Hematopoietic multipotent progenitor cell treated with erythropoietin and hydrocortisone succinate and interleukin-3 and kit ligand, for 8 days (in vitro differentiated cells): ENCODE data around the gene IARS1.

Experiments
- DNase-seq: peaks from one replicate; pipeline ENCODE4 v3.0.0-alpha.2; 2015

IARS1 gene

DNA sequence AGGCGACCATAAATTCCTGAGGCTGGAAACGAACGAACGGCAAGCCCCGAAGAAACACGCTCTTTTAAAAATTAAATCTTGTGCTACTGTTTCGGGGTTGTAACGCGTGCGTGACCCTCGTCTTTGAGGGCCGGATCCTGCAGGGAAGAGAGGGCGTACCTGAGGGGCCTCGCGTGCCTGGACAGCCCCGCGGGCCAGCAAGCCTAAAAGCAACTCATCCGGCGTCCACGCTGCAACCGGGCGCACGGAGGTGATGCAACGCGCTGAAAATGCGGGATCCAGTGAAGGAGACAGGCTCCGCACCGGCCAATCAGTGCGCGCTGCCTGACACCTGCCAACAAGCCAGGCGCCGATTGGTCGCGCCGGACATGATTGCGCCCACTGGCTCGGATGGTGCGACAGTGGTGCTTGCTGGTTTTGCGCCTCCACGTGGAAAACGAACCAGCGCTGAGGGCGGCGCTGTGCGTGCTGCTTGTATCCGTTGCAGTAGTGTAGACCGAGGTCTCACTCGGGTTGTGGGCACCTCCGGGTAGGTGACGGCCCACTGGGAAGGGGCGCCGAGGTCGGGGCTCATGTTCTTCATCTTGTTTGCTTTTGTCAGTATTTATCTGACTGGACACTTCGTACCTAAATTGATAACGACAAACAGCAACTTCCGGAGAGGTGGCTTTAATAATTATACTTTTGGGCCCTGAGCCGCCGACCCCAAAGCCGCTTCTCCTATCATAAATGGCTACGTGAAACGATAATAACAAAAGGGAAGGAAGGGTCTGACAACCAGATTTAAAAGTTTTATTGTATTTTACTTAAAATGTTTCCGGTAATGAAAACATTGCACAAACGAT is at the start of gene IARS1:
Gene IARS1 (minus strand): TSS at position 246 of the 845 bp plus-strand sequence. CDS start 4,278 bp downstream, outside the sequence.
- peak; percentile 98 for DNase-seq

DNA sequence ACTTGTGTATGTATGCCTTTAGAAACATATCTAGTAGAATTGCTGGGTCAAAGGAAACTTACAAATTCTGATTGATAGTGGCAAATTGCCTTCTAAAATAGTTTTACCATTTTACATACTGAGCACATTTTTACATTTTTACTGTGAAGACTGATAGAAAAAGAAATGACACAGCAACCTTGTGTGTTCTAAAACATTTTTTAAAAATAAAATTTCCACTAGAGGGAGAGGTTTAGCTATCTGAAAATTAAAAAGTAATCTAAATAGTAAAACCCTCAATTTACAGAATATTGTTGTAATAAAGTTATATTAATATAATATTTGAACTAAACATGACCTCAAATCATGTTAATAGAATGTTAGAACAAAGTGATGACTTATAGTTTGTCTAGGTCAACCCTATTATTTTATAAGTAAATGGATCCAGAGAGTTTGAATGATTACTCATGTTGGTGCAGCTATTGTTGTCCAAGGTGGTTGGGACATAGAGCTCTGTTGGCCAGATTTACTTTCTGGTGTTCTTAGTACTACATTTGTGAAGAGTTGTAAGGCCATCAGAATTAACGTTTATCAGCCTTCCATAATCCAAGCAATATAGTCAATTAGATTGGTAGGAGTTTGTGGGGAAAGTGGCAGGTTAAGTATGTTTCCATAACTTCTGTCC is 49.5 kb upstream of the IARS1 start:
- no peak for DNase-seq

DNA sequence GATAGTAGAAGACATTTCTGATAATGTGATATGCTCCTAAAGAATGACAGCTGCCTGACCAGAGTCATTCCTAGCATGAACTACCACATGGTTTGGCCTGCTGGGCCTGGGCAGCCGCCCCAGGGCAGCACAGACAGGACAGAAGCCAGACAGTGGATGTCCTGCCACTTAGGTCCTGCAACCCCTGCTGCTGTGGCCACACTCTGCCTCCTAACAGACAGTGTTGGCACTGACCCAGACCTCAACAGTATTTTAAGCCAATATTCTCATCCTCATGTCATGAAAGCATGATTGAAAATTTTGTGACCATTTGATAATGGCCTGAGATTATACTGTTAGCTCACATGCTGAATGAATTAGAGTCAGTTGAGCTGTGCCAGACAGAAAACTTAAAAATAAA is 48.1 kb upstream of the IARS1 start:
- no peak for DNase-seq

DNA sequence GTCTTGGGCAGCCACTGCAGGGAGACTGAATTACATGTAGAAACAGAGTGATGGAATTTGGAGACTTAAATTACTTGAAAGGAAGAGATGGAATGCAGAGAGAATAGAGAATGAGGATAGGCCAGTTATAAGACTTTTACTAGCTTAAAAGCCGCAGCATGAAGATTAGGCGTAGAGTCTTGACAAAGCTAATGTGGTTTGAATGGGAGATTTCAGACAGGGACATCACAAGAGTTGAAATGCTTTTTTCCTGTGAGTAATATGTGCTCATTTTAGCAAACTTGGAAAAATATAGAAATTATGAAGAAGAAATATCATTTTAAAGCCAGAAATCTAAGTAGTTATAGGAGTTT is 39.8 kb upstream of the IARS1 start:
- DNase-seq: no peak

DNA sequence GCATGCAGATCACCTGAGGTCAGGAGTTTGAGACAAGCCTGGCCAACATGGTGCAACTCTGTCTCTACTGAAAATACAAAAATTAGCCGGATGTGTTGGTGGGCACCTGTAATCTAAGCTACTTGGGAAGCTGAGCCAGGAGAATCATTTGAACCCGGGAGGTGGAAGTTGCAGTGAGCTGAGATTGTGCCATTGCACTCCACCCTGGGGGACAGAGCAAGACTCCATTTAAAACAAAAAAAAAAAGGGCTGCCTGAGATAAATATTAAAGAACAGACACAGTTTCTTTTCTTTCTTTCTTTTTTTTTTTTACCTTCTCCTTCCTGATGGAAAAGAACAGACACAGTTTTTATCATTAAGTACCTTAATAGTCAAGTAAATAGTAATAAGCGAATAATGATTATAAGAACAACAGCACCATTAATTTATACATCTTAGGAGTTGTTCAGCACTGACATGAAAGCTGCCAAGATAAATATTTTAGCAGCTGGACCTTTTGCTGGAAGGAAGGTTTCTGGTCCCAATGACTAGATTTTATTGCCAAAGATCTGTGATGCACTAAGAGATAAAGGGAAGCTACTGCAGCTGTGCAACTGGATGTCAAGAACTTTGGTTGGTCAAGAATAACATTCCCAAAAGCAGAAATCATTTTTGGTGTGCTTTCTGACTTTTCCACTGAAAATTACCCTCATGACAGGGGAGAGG is 39.2 kb upstream of the IARS1 start:
- no peak for DNase-seq

DNA sequence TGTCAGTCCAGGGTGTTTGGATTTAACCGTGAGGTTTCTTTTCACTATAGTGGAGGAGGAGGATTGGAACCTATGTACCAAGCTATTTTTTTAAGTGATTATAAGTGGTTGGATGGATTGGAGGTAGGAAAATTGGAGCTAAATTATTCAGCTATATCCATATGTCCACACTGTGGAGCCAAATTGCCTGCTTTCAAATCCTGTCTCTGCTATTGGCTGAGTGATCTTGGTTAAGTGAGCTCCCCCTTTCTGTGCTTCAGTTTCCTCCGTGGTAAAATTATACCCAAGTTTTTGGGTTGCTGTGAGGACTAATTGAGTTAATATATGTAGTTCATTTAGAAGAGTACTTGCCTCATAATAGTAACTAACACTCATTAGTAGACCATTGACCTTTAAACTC is 34.7 kb upstream of the IARS1 start:
- peak; percentile 65 for DNase-seq

DNA sequence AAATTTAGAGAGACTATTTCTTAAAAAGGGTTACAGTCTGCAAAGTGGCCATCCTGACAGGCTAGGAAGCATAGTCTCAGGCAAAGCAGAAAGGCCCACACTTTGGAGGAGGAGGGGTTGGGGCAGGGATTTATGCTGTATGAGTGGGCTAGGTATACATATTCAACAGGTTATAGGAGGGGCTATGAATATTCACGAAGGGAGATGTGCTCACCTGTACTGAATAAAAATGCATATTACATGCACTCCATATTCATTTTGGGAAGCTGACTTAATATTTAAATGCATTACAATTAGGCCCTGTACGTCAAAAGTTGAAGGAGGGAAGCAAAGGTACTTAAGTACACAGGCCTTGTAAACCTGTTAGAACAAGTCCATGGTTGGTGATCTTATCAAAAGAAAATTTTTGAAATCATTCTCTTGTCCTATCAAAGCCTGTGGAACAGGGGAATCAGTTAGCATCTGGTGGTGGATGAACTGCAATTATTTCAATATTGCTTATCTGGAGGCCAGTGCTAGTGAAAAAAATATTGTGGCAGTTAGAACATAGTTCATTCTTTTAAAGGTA is 33.9 kb upstream of the IARS1 start:
- DNase-seq: peak; percentile 38

DNA sequence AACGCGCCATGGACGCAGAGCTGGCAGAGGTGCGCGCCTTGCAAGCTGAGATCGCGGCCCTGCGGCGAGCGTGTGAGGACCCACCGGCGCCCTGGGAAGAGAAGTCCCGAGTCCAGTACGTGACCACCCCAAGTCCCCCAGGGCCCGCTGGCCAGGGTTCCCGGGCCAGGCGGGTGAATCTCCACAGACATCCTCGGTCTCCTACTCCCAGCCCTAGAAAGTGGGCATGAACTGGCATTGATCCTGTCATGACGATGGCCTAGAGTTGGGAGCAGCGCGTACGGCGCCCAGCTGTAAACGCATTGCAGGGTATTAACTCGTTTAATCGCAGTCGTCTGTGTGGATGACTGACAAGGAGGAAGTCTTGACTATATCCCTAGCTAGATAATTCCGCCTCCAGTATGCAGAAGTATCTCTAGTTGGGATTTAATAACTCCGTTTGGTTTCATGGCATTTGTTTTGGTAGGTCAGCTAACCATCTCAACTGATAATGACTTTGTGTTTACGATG is 32.5 kb upstream of the IARS1 start:
- DNase-seq: peak; percentile 63

DNA sequence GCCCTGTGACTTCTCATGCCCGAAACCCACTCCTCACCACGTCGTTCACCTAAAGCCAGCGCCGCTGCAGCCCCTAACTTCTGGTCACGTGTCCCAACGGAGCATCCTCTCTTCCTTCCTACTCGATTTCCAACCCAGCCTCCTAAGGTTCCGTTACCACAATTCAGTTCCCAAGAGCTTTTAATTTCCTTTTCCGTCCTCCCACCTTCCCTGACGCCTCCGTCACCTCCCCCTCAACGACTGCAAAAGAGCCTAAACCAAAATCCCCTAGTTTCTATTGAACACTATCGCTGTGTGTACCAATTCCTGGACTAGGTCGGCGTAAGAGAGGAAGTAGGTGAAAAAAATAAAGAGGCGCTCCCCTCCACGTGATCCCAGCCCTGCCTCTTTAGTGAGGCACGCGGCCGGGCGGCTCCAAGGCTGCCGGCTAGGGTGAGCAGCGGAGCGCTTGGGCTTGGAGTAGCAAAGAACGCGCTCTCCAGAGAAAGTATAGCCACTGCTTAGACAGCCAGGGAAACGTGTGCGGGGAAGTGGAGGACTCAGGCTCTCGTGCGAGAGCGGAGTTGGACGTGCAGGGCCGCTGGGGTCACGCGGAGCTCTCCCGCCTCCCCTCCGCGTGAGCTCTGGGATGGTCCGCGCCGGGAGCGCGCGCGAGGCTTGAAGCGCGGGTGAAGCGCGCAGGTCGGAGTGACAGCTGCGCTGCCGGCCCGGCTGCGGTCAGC is 31.9 kb upstream of the IARS1 start, which contains the start of the genes CENPP and NOL8:
Gene CENPP (plus strand): TSS at position 685 of the 722 bp plus-strand sequence.
Gene NOL8 (minus strand): TSS at position 82 of the 722 bp plus-strand sequence. CDS start 1,189 bp downstream, outside the sequence.
- DNase-seq: peak; percentile 94

DNA sequence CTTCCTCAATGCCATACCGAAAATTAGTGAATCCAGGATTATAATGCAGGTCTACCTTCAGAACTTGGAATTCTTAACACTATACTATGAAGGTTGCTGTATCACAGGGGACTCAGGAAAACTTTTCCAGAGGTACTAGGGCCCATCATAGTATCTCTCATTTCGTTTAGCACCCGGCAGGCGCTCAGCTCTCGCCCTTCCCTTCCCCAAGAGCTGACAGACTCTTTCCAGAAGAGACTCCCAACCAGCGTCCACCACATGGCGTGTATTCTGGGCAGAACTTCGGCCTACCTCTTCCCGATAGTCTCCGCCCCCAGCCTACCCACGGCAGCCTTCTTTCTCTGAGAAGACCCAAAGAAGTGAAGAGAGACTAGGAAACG is 31.4 kb upstream of the IARS1 start:
- no peak for DNase-seq

DNA sequence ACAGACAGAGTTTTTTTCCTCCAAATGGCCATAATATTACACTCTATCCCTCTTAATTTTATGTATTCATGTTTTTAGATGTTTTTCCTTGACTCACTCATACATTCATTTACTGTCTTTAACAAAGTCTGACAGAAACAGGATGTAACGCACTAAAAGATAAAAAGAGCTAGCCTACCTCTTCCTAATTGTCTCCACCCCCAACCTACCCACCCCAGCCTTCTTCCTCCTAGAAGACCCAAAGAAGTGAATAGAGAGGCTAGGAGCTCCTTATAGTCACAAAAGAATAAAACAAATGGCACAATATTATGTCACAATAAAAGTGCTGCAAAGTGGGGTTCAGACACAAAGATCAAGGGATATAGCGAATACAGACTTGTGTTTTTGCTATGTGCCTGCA is 30.9 kb upstream of the IARS1 start:
- peak; percentile 44 for DNase-seq

DNA sequence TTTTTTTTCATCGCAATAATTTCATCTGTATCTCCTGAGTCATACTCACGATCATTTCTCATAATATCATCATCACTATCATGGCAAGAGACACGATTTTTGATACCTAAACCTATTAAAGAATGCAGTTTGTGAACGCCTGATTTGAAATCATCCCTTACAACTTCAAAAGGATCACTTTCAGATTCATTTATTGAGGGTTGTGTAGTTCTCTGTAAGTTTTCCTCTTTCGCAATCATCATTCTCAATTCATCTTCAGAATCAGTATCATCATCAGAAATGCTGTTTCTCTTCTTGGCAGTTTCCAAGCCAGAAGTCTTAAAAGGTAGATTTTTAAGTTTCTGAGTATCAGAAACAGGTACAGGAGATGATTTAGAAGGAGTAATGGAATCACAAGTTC is 22.0 kb upstream of the IARS1 start:
- DNase-seq: no peak

DNA sequence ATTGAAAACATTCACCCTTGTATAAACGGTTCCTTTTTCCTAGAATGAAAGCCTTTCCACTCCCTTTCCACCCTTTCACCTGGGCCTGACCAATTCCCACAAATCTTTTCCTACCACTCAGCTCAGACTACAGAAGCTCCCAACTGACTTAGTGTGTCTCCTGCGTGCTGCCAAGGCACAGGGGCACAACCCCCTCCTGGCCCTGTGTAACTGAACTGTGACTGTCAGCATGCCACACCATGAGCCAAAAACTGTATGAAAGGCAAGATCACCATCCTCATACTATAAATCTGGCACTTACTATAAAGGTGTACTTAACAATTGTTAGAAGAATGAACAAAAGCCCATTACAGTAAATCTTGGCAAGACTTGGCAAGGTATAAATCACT is 20.1 kb upstream of the IARS1 start:
- no peak for DNase-seq

DNA sequence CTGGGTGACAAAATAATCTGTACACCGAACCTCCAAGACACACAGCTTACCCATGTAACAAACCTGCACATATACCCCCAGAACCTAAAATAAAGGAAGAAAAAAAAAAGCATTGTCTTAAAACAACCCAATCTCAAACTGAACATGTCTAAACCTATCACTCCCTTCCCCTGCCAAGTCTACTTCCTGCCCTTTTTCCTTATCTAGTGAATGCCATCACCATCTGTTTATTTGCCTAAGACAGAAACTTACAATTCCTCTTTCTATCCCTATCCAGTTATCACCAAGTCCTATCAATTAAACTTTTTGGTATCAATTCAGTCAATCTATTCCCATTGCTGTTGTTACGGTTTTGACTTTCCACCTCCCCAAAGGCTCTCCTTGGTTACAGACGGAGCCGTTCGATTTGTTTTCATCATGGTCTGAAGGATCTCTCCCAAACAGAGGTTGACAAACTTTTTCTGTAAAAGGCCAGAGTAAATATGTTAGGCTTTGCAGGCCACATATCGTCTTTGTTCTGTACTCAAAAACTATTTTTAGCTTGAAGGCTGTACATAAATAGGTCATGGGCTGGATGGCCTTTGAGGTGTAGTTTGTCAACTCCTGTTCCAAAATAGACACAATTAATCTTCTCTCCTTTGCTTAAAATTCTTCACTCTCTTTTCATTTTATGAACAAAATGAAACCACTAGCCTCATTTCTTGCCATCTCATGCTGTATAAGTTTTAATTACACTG is 19.6 kb upstream of the IARS1 start:
- DNase-seq: peak; percentile 63

DNA sequence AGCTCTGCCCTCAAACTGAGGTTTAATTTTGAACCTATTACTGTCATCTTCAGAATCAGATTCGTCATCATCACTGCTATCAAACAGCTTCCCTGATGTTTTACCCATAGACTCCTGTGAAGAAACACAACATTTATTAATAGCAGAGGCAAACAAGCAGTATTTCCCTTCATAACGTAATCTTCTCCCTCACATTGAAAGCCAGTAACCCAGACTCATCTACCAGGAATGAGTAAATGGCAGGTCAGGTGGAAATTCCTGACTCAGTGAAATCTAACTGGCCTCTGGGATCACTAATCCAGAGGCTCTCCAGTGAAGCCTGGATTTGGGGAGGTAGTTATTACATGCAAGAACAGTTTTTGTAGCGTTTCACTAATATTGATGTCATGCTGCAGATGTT is 17.1 kb upstream of the IARS1 start:
- no peak for DNase-seq

DNA sequence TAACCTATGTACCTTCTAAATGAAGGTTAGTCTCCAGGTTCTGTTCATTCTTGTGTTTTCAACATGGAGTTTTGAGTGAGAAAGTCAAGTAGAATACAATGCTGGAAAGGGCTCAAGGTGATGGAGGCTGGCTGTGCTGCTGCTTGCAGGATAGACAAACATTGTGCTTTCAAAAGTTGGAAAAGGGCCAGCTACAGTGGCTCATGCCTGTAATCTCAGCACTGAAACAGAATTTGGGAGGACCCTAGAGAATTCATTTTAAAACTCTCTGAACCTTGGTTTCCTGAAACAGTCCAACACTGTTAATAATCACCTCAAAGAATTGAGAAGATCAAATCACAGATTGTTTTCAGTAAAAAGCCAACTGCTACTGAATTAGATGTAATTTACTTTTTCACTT is 15.4 kb upstream of the IARS1 start:
- no peak for DNase-seq

DNA sequence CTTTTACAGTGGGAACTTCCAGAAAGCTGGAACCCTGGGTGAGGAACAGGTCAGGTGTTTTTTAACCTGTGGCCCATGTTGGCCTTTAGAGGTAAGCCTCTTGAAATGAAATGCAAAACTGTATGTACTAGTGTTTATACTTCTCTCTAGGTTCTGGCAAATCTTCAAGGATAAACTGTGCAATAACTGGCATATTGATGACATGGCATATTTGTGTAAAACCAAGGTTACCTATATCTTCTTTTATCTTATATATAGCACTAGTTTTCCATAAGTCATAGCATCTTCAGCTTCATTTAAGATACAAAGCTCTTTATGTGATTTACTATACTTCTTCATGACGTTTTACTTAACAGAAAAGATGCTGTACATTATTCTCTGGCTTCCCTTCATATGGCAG is 7.4 kb upstream of the IARS1 start:
- no peak for DNase-seq

DNA sequence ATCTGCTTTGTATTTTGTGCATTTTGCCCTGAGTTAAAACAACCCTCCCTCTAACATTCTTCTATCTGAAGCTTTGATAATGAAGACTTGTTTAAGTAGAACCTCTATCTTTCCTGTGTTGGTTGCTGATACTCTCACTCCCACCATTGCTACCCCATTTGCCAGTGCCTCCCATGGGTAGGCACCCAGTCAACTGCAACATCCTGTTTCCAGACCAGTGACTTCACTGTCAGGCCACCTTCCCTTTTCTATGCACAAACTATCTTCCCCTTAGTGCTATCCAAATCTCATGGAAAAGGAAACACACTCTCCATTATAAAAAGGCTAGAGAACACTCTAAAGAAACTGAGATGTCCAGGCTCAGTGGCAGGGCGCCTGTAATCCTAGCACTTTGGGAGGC is 5.6 kb upstream of the IARS1 start:
- no peak for DNase-seq

DNA sequence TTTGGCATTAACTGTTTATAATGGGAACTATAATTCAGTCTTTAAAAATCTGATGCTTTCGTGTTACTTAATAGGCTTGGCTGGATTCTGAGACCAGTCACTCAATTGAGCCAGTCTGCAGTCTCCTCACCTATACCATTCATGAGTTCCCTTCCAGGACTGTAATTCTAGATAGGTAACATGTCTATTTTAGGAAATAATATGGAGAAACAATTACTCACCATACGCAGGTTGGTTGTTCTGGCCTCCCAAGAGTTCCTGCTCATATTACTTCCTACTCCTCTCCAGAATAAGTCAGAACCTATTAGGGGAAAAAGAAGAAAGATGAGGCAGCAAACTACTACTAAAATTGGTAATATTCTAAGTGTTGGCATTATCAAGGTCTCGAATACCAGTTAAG is 4.5 kb upstream of the IARS1 start:
- no peak for DNase-seq

DNA sequence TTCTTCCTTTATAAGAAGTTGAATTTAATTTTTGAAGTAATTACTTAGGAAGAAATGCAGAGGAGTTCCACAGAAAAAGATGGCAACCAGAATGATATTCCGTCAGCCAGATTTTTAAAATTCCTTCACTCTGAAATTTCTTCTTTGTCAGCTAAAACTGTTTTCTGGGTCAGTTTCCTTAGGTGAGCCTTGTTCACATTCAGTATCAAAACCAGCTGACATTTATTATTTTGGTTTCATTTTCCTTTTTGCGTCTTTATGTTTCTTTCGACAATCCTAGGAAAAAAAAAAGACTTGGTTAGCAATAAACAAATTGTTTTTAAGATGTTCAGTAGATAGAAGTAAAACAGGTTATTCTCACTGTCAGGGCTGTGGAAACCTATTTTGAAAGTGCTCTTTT is 4.1 kb upstream of the IARS1 start:
- no peak for DNase-seq

DNA sequence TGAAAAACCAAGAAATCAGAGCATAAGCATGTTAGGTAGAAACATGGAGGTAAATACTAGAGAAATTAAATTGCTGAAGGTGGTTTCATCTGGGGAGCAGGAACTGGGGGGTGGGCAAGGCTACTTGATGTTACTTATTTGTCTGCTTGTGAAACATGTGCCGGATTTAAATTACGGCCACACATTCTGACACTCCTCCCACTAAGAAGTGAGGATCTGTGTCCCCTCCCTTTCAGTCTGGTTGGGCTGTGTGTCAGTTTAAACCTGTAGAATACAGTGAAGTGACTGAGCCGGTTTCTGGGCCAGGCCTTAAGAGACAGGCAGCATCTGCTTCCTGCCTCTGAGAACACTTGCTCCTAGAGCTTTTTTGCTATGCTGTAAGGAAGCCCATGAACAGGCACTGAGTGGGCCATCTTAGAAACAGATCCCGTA is 2.3 kb upstream of the IARS1 start:
- peak; percentile 93 for DNase-seq
